ENCODE results near the gene NTN1.

- TF ChIP-seq CTCF (IDR thresholded peaks at IDR 0.05; ENCODE audit: insufficient read depth, low read length, poor library complexity, severe bottlenecking) = no peak
- TF ChIP-seq EZH2phosphoT487 (conservative IDR thresholded peaks at IDR 0.05; ENCODE audit: low read length) = no peak
Observed at GRCh38 chr17:9234389-9234945, 213.2 kb downstream of the NTN1 start.

Measured in SU-DHL-6 (cell line).